ENCODE results near the gene GRN. TPM values are rescaled to one million over a fixed set of nuclear protein-coding genes. Genes with fewer than 3 reads are reported as not detected.

GRN gene
- total RNA-seq, 5 donors from 2014 or later (not counting 1 experiment from before 2014, with no cell fraction given): 21.0 to 48.3 (median 40.1) TPM

GRCh38 chr17:44356241-44356640 lies 11.1 kb downstream of the GRN start:
- peaks cover 0 to 9% of the 10 kb centered on the region in 2 experiments for H3K4me1 ChIP-seq (ENCODE audit: control insufficient read depth in 1 of 2, extremely low read depth in 1 of 2, insufficient read depth in 2 of 2, low read length in 2 of 2)
- H3K27me3 Mint-ChIP-seq: peaks cover 0 to 4% of the 10 kb centered on the region in 2 donors
- H3K27ac ChIP-seq (ENCODE audit: low read length): no peak overlapping the region
- H3K36me3 ChIP-seq (ENCODE audit: control insufficient read depth in 2 of 2, extremely low read depth in 1 of 2, insufficient read depth in 1 of 2, low read length in 1 of 2): peaks cover 0 to 9% of the 10 kb centered on the region in 2 donors
- no peak overlapping the region for H3K27ac Mint-ChIP-seq
- CTCF ChIA-PET: interaction anchor here in 1 of 2 donors (0.8 kb wide), 1 partner anchor 930 kb away, joined by 3 read pairs; no protein-coding TSS in a partner anchor
- no peaks in the 10 kb centered on the region for H3K9me3 ChIP-seq
- peaks cover 3% of the 10 kb centered on the region for H3K36me3 Mint-ChIP-seq
- H3K4me3 Mint-ChIP-seq: no peak overlapping the region
- H3K4me3 ChIP-seq (ENCODE audit: control insufficient read depth in 1 of 2, extremely low read depth in 1 of 2, low read length in 1 of 2): no peak overlapping the region
- 79% methylated on average over 11 of the region's 11 CpGs for WGBS (ENCODE audit: insufficient coverage)
- DNase-seq: no peak
- H3K27me3 ChIP-seq (replicated peaks in 1 of 2; ENCODE audit: control insufficient read depth in 2 of 2, extremely low read depth in 1 of 2, insufficient read depth in 2 of 2, low read length in 1 of 2): peaks cover 0 to 28% of the 10 kb centered on the region in 2 experiments
- H3K4me1 Mint-ChIP-seq: peaks cover 7 to 15% (median 9%) of the 10 kb centered on the region in 3 donors
- no peaks in the 10 kb centered on the region for H3K9me3 Mint-ChIP-seq
- no peak for ATAC-seq (replicated peaks in 1 of 4)
- POLR2A ChIA-PET: no interaction called here

GRCh38 chr17:44358066-44358465 lies 13.0 kb downstream of the GRN start:
- H3K27me3 Mint-ChIP-seq: peaks cover 0 to 12% of the 10 kb centered on the region in 2 donors
- H3K36me3 ChIP-seq (ENCODE audit: control insufficient read depth in 2 of 2, extremely low read depth in 1 of 2, insufficient read depth in 1 of 2, low read length in 1 of 2): no peaks in the 10 kb centered on the region
- peaks cover 7 to 12% (median 7%) of the 10 kb centered on the region in 3 donors for H3K4me1 Mint-ChIP-seq
- H3K27me3 ChIP-seq (replicated peaks in 1 of 2; ENCODE audit: control insufficient read depth in 2 of 2, extremely low read depth in 1 of 2, insufficient read depth in 2 of 2, low read length in 1 of 2): peaks cover 0 to 39% of the 10 kb centered on the region in 2 experiments
- no peak overlapping the region for H3K27ac Mint-ChIP-seq
- H3K36me3 Mint-ChIP-seq: no peaks in the 10 kb centered on the region
- no peak overlapping the region for H3K4me3 Mint-ChIP-seq
- peaks cover 0 to 12% of the 10 kb centered on the region in 2 experiments for H3K4me1 ChIP-seq (ENCODE audit: control insufficient read depth in 1 of 2, extremely low read depth in 1 of 2, insufficient read depth in 2 of 2, low read length in 2 of 2)
- no peak for DNase-seq
- POLR2A ChIA-PET: no interaction called here
- no peak overlapping the region for H3K4me3 ChIP-seq (ENCODE audit: control insufficient read depth in 1 of 2, extremely low read depth in 1 of 2, low read length in 1 of 2)
- no peaks in the 10 kb centered on the region for H3K9me3 ChIP-seq
- no peak for ATAC-seq (replicated peaks in 1 of 4)
- H3K9me3 Mint-ChIP-seq: no peaks in the 10 kb centered on the region
- WGBS (ENCODE audit: insufficient coverage): 95% methylated on average over 8 of the region's 9 CpGs
- CTCF ChIA-PET: interaction anchor here (0.6 to 1.2 kb wide), 4 partner anchors 11 to 1576 kb away, joined by 3 read pairs; no protein-coding TSS in a partner anchor
- H3K27ac ChIP-seq (ENCODE audit: low read length): no peak overlapping the region

- H3K4me3 Mint-ChIP-seq: no peak overlapping the region
- no peaks in the 10 kb centered on the region for H3K36me3 ChIP-seq (ENCODE audit: control insufficient read depth in 2 of 2, extremely low read depth in 1 of 2, insufficient read depth in 1 of 2, low read length in 1 of 2)
- POLR2A ChIA-PET: no interaction called here
- DNase-seq: no peak
- H3K4me1 ChIP-seq (ENCODE audit: control insufficient read depth in 1 of 2, extremely low read depth in 1 of 2, insufficient read depth in 2 of 2, low read length in 2 of 2): peaks cover 0 to 13% of the 10 kb centered on the region in 2 experiments
- no peak overlapping the region for H3K4me3 ChIP-seq (ENCODE audit: control insufficient read depth in 1 of 2, extremely low read depth in 1 of 2, low read length in 1 of 2)
- H3K9me3 ChIP-seq: no peaks in the 10 kb centered on the region
- peaks cover 0 to 12% of the 10 kb centered on the region in 2 donors for H3K27me3 Mint-ChIP-seq
- H3K27ac Mint-ChIP-seq: no peak overlapping the region
- no peaks in the 10 kb centered on the region for H3K36me3 Mint-ChIP-seq
- CTCF ChIA-PET: no interaction called here
- peaks cover 6 to 13% (median 7%) of the 10 kb centered on the region in 3 donors for H3K4me1 Mint-ChIP-seq
- no peaks in the 10 kb centered on the region for H3K9me3 Mint-ChIP-seq
- H3K27me3 ChIP-seq (replicated peaks in 1 of 2; ENCODE audit: control insufficient read depth in 2 of 2, extremely low read depth in 1 of 2, insufficient read depth in 2 of 2, low read length in 1 of 2): peaks cover 0 to 41% of the 10 kb centered on the region in 2 experiments
- ATAC-seq (replicated peaks in 1 of 4): no peak
- WGBS (ENCODE audit: insufficient coverage): 16% methylated on average over 4 of the region's 6 CpGs
- no peak overlapping the region for H3K27ac ChIP-seq (ENCODE audit: low read length)
Measured at GRCh38 chr17:44359006-44359405, 13.9 kb downstream of the GRN start.

- peaks cover 0 to 40% of the 10 kb centered on the region in 2 experiments for H3K27me3 ChIP-seq (replicated peaks in 1 of 2; ENCODE audit: control insufficient read depth in 2 of 2, extremely low read depth in 1 of 2, insufficient read depth in 2 of 2, low read length in 1 of 2)
- ChIA-PET CTCF (interaction anchor here in 1 of 2 donors (0.6 kb wide), 1 partner anchor 24 kb away, joined by 4 read pairs; no protein-coding TSS in a partner anchor), POLR2A (interaction anchor here in 1 of 2 donors (0.6 kb wide), 1 partner anchor 999 kb away, joined by 3 read pairs; no protein-coding TSS in a partner anchor)
- peaks cover 0 to 13% of the 10 kb centered on the region in 2 experiments for H3K4me1 ChIP-seq (ENCODE audit: control insufficient read depth in 1 of 2, extremely low read depth in 1 of 2, insufficient read depth in 2 of 2, low read length in 2 of 2)
- H3K27ac ChIP-seq (ENCODE audit: low read length): no peak overlapping the region
- H3K4me3 Mint-ChIP-seq: no peak overlapping the region
- H3K9me3 ChIP-seq: no peaks in the 10 kb centered on the region
- no peaks in the 10 kb centered on the region for H3K36me3 ChIP-seq (ENCODE audit: control insufficient read depth in 2 of 2, extremely low read depth in 1 of 2, insufficient read depth in 1 of 2, low read length in 1 of 2)
- H3K27me3 Mint-ChIP-seq: peaks cover 0 to 12% of the 10 kb centered on the region in 2 donors
- ATAC-seq (replicated peaks in 1 of 4) (no peak), DNase-seq (no peak)
- no peak overlapping the region for H3K4me3 ChIP-seq (ENCODE audit: control insufficient read depth in 1 of 2, extremely low read depth in 1 of 2, low read length in 1 of 2)
- no peaks in the 10 kb centered on the region for H3K36me3 Mint-ChIP-seq
- H3K27ac Mint-ChIP-seq: no peak overlapping the region
- H3K4me1 Mint-ChIP-seq: peaks cover 6 to 13% (median 7%) of the 10 kb centered on the region in 3 donors
- 76% methylated on average over 5 of the region's 14 CpGs for whole genome bisulfite sequencing (ENCODE audit: insufficient coverage)
- no peaks in the 10 kb centered on the region for H3K9me3 Mint-ChIP-seq
Measured at GRCh38 chr17:44359458-44360143, 14.5 kb downstream of the GRN start.

- DNase-seq (no peak), ATAC-seq (replicated peaks in 1 of 4) (no peak)
- no peak overlapping the region for H3K4me3 ChIP-seq (ENCODE audit: control insufficient read depth in 1 of 2, extremely low read depth in 1 of 2, low read length in 1 of 2)
- Mint-ChIP-seq H3K9me3 (no peaks in the 10 kb centered on the region), H3K4me3 (no peak overlapping the region), H3K36me3 (no peaks in the 10 kb centered on the region), H3K27me3 (peaks cover 4 to 16% of the 10 kb centered on the region in 2 donors), H3K4me1 (peaks cover 6 to 12% (median 7%) of the 10 kb centered on the region in 3 donors), H3K27ac (no peak overlapping the region)
- H3K27ac ChIP-seq (ENCODE audit: low read length): no peak overlapping the region
- H3K27me3 ChIP-seq (replicated peaks in 1 of 2; ENCODE audit: control insufficient read depth in 2 of 2, extremely low read depth in 1 of 2, insufficient read depth in 2 of 2, low read length in 1 of 2): peaks cover 0 to 43% of the 10 kb centered on the region in 2 experiments
- no peaks in the 10 kb centered on the region for H3K36me3 ChIP-seq (ENCODE audit: control insufficient read depth in 2 of 2, extremely low read depth in 1 of 2, insufficient read depth in 1 of 2, low read length in 1 of 2)
- ChIA-PET POLR2A (no interaction called here), CTCF (interaction anchor here (0.6 kb wide), 2 partner anchors 25 to 191 kb away, joined by 4 to 5 read pairs; no protein-coding TSS in a partner anchor)
- peaks cover 0 to 13% of the 10 kb centered on the region in 2 experiments for H3K4me1 ChIP-seq (ENCODE audit: control insufficient read depth in 1 of 2, extremely low read depth in 1 of 2, insufficient read depth in 2 of 2, low read length in 2 of 2)
- H3K9me3 ChIP-seq: no peaks in the 10 kb centered on the region
- no CpG with 5 or more reads among the region's 6 CpGs for WGBS (ENCODE audit: insufficient coverage)
Measured at GRCh38 chr17:44360144-44360533, 15.0 kb downstream of the GRN start.

GRCh38 chr17:44360826-44361225 lies 15.7 kb downstream of the GRN start:
- no peak overlapping the region for H3K4me3 ChIP-seq (ENCODE audit: control insufficient read depth in 1 of 2, extremely low read depth in 1 of 2, low read length in 1 of 2)
- no peak overlapping the region for H3K27ac Mint-ChIP-seq
- H3K9me3 ChIP-seq: no peaks in the 10 kb centered on the region
- peaks cover 9 to 17% of the 10 kb centered on the region in 2 donors for H3K27me3 Mint-ChIP-seq
- H3K27me3 ChIP-seq (replicated peaks in 1 of 2; ENCODE audit: control insufficient read depth in 2 of 2, extremely low read depth in 1 of 2, insufficient read depth in 2 of 2, low read length in 1 of 2): peaks cover 0 to 42% of the 10 kb centered on the region in 2 experiments
- ATAC-seq (replicated peaks in 1 of 4) (no peak), DNase-seq (no peak)
- H3K4me3 Mint-ChIP-seq: no peak overlapping the region
- 84% methylated on average over 3 of the region's 5 CpGs for WGBS (ENCODE audit: insufficient coverage)
- peaks cover 6 to 11% (median 7%) of the 10 kb centered on the region in 3 donors for H3K4me1 Mint-ChIP-seq
- CTCF ChIA-PET: interaction anchor here (0.6 kb wide), 2 partner anchors 29 to 191 kb away, joined by 3 to 5 read pairs; partner anchors contain the start of gene ITGA2B (in 1 of the 2)
- H3K36me3 Mint-ChIP-seq: no peaks in the 10 kb centered on the region
- H3K27ac ChIP-seq (ENCODE audit: low read length): no peak overlapping the region
- no peaks in the 10 kb centered on the region for H3K36me3 ChIP-seq (ENCODE audit: control insufficient read depth in 2 of 2, extremely low read depth in 1 of 2, insufficient read depth in 1 of 2, low read length in 1 of 2)
- peaks cover 0 to 13% of the 10 kb centered on the region in 2 experiments for H3K4me1 ChIP-seq (ENCODE audit: control insufficient read depth in 1 of 2, extremely low read depth in 1 of 2, insufficient read depth in 2 of 2, low read length in 2 of 2)
- POLR2A ChIA-PET: no interaction called here
- H3K9me3 Mint-ChIP-seq: no peaks in the 10 kb centered on the region
